Bronchial epithelial cell (primary cell): ENCODE data around the gene TMEM222. TPM values are rescaled to one million over a fixed set of nuclear protein-coding genes. Genes with fewer than 3 reads are reported as not detected.

Experiments used
- DNase-seq: peaks from one replicate; pipeline ENCODE4 v3.0.0-alpha.2; 2010; ENCODE audit warnings: low read depth
- FAIRE-seq: peaks from 2 replicates; lab custom pipeline; 2011; peaks lifted over from hg19 to GRCh38; lab: Jason Lieb, UNC
- H3K27me3 ChIP-seq: 2 replicates; pipeline ENCODE4 v1.5.1; 2011; ENCODE audit warnings: low read length; ENCODE audit not compliant: control insufficient read depth, insufficient read depth
- H3K36me3 ChIP-seq: 2 replicates; pipeline ENCODE4 v1.5.1; 2011; ENCODE audit warnings: low read length; ENCODE audit not compliant: control insufficient read depth, insufficient read depth
- H3K4me3 ChIP-seq: 2 replicates; pipeline ENCODE4 v1.5.1; 2011; ENCODE audit warnings: mild to moderate bottlenecking, low read depth, low read length, control low read depth
- CTCF ChIP-seq: IDR thresholded peaks from 2 replicates; pipeline ENCODE4 v1.5.1; 2011; ENCODE audit warnings: mild to moderate bottlenecking, moderate library complexity, low read length, control low read depth, inconsistent platforms; ENCODE audit not compliant: insufficient read depth, severe bottlenecking
- total RNA-seq: library from RNA; depleted of rRNA; stranded (reverse); fragments of >200 nt; gene quantifications from 2 replicates; pipeline ENCODE4 v1.2.1, GENCODE V29; 2014

Gene TMEM222
- total RNA-seq, 1 donor from 2014 or later, result 17.1 TPM

GRCh38 chr1:27333717-27334279 is 11.8 kb downstream of the TMEM222 start:
- TF ChIP-seq CTCF, result no peak
- FAIRE-seq (no peak), DNase-seq (no peak)
- peaks cover 40% of the 10 kb centered on the region for H3K36me3 ChIP-seq
- no peaks in the 10 kb centered on the region for H3K27me3 ChIP-seq
- no peak overlapping the region for H3K4me3 ChIP-seq

GRCh38 chr1:27335506-27336422 is 13.8 kb downstream of the TMEM222 start:
- no peaks in the 10 kb centered on the region for H3K27me3 ChIP-seq
- DNase-seq (no peak), FAIRE-seq (no peak)
- H3K4me3 ChIP-seq, result no peak overlapping the region
- TF ChIP-seq CTCF, result no peak
- peaks cover 38% of the 10 kb centered on the region for H3K36me3 ChIP-seq

- Histone ChIP-seq H3K27me3 (no peaks in the 10 kb centered on the region), H3K36me3 (peaks cover 34% of the 10 kb centered on the region), H3K4me3 (no peak overlapping the region)
- no peak for TF ChIP-seq CTCF
- no peak for FAIRE-seq
- DNase-seq, result no peak
These were observed 14.8 kb downstream of the TMEM222 start for GRCh38 chr1:27336756-27337155.

- FAIRE-seq (no peak), DNase-seq (no peak)
- H3K4me3 ChIP-seq, result no peak overlapping the region
- no peak for TF ChIP-seq CTCF
- H3K27me3 ChIP-seq, result no peaks in the 10 kb centered on the region
- H3K36me3 ChIP-seq, result peaks cover 22% of the 10 kb centered on the region
These were observed 16.8 kb downstream of the TMEM222 start for GRCh38 chr1:27338751-27339150.

GRCh38 chr1:27339213-27339612 is 17.2 kb downstream of the TMEM222 start:
- Histone ChIP-seq H3K36me3 (peaks cover 18% of the 10 kb centered on the region), H3K27me3 (no peaks in the 10 kb centered on the region), H3K4me3 (no peak overlapping the region)
- TF ChIP-seq CTCF, result no peak
- FAIRE-seq, result no peak
- no peak for DNase-seq
